HCT116 (cell line): ENCODE results near the gene CHAF1B. TPM values are rescaled to one million over a fixed set of nuclear protein-coding genes. Genes with fewer than 3 reads are reported as not detected.

Experiments used
- ATAC-seq: fragments of 200-7000 bp; cut with Tn5 transposase; 2 replicates; pipeline ENCODE4 v1.9.1; 2020; ENCODE audit warnings: mild to moderate bottlenecking, moderate library complexity
- BruUV-seq: library from RNA; stranded (reverse); fragments of 400-500 nt; replicated peaks from 2 replicates; lab custom pipeline; 2021; lab: Mats Ljungman, UMichigan
- CTCF ChIA-PET: fragments of 300-600 bp; sonication (Branson Sonifier 250); formaldehyde crosslinking; loops from one replicate; lab custom pipeline; 2021; ENCODE audit warnings: antibody characterized with exemption; lab: Charles Lee
- POLR2A ChIA-PET: fragments of 300-600, 350-600 bp; sonication (Branson Sonifier 250); formaldehyde crosslinking; loops from one replicate; lab custom pipeline; 2021; ENCODE audit warnings: antibody characterized with exemption; lab: Charles Lee
- RAD21 ChIA-PET, 2 experiments: fragments of 300-600 bp; sonication (Branson Sonifier 250); formaldehyde crosslinking; loops; one replicate each; lab custom pipeline; 2023; ENCODE audit warnings: low total read pairs in 2 of 2; ENCODE audit not compliant: uncharacterized antibody in 2 of 2, unreplicated experiment in 2 of 2, low non-redundant PET in 1 of 2; lab: Charles Lee
- DNase-seq: peaks from one replicate; pipeline ENCODE4 v3.0.0-alpha.2; 2010; ENCODE audit warnings: low read depth, low spot score
- H2AFZ ChIP-seq: fragments of 200-600 bp; shearing (Covaris generic), sonication (generic); 2 replicates; pipeline ENCODE4 v1.6.1; 2017; ENCODE audit warnings: low read depth, mixed run types, mixed read lengths, antibody characterized with exemption, low read length; ENCODE audit not compliant: poor library complexity, severe bottlenecking
- H3K27ac ChIP-seq: 2 replicates; pipeline ENCODE4 v1.5.1; 2012; ENCODE audit warnings: low read depth, low read length
- H3K27me3 ChIP-seq: fragments of 200-600 bp; sonication (generic); 2 replicates; pipeline ENCODE4 v1.6.1; 2016; ENCODE audit warnings: mixed run types, low read length, mixed read lengths; ENCODE audit not compliant: insufficient read depth
- H3K36me3 ChIP-seq, 2 experiments: fragments of 200-500 bp in 1 of 2; fragments of 200-600 bp in 1 of 2; sonication (Bioruptor generic) in 1 of 2; sonication (generic) in 1 of 2; 2 replicates each; pipeline versions ENCODE4 v1.5.1 to v1.6.1; 2014 to 2016; ENCODE audit warnings: low read length in 2 of 2, inconsistent platforms in 1 of 2, mixed read lengths in 1 of 2, mixed run types in 1 of 2; ENCODE audit not compliant: insufficient read depth in 2 of 2, control insufficient read depth in 1 of 2
- H3K4me1 ChIP-seq, 2 experiments: fragments of 200-600 bp in 1 of 2; sonication (generic) in 1 of 2; 2 replicates each; pipeline versions ENCODE4 v1.5.1 to v1.6.1; 2012 to 2017; ENCODE audit warnings: low read length in 2 of 2, inconsistent platforms in 1 of 2, mild to moderate bottlenecking in 1 of 2, mixed read lengths in 1 of 2, mixed run types in 1 of 2, moderate library complexity in 1 of 2; ENCODE audit not compliant: insufficient read depth in 2 of 2, control insufficient read depth in 1 of 2
- H3K4me2 ChIP-seq: fragments of 200-600 bp; sonication (generic); 2 replicates; pipeline ENCODE4 v1.6.1; 2017; ENCODE audit warnings: mixed run types, low read length, mixed read lengths
- H3K4me3 ChIP-seq, 2 experiments: fragments of 200-600 bp in 1 of 2; sonication (generic) in 1 of 2; replicated peaks in 1 of 2; 2 replicates each; pipeline ENCODE4 v1.5.1; 2011 to 2016; ENCODE audit warnings: low read length in 2 of 2, control low read depth in 1 of 2, low read depth in 1 of 2, mild to moderate bottlenecking in 1 of 2, mixed read lengths in 1 of 2, mixed run types in 1 of 2
- H3K79me2 ChIP-seq: fragments of 200-600 bp; sonication (generic); 2 replicates; pipeline ENCODE4 v1.6.1; 2017; ENCODE audit warnings: mild to moderate bottlenecking, mixed run types, low read length, moderate library complexity, mixed read lengths; ENCODE audit not compliant: insufficient read depth
- H3K9ac ChIP-seq: fragments of 200-600 bp; sonication (generic); 2 replicates; pipeline ENCODE4 v1.6.1; 2016; ENCODE audit warnings: low read length, mixed read lengths
- H3K9me2 ChIP-seq: fragments of 200-600 bp; sonication (generic), shearing (Covaris generic); 2 replicates; pipeline ENCODE4 v1.6.1; 2017; ENCODE audit warnings: mixed run types, mild to moderate bottlenecking, moderate library complexity; ENCODE audit not compliant: insufficient read depth
- H3K9me3 ChIP-seq, 2 experiments: fragments of 200-500 bp in 1 of 2; fragments of 200-600 bp in 1 of 2; sonication (Bioruptor generic) in 1 of 2; sonication (generic) in 1 of 2; 2 replicates each; pipeline ENCODE4 v1.6.1; 2014 to 2017; ENCODE audit warnings: low read length in 2 of 2, mixed read lengths in 2 of 2, inconsistent platforms in 1 of 2, low read depth in 1 of 2, mild to moderate bottlenecking in 1 of 2, mixed run types in 1 of 2, moderate library complexity in 1 of 2; ENCODE audit not compliant: control insufficient read depth in 1 of 2, insufficient read depth in 1 of 2
- H4K20me1 ChIP-seq: fragments of 200-600 bp; sonication (generic), shearing (Covaris generic); 2 replicates; pipeline ENCODE4 v1.6.1; 2017; ENCODE audit warnings: mixed run types, mild to moderate bottlenecking, moderate library complexity; ENCODE audit not compliant: insufficient read depth
- ATF3 ChIP-seq: IDR thresholded peaks from 2 replicates; pipeline ENCODE4 v1.6.1; 2012
- CBX3 ChIP-seq: IDR thresholded peaks from 2 replicates; pipeline ENCODE4 v1.6.1; 2012; ENCODE audit warnings: low read depth
- CEBPB ChIP-seq: IDR thresholded peaks from 2 replicates; pipeline ENCODE4 v1.6.1; 2012; ENCODE audit warnings: low read depth
- CTCF ChIP-seq, 3 experiments: fragments of 200-600 bp in 1 of 3; sonication (generic) in 1 of 3; IDR thresholded peaks in 2 of 3; conservative IDR thresholded peaks in 1 of 3; 2 replicates each; pipeline ENCODE4 v1.5.1; 2012 to 2017; ENCODE audit warnings: low read depth in 2 of 3, low read length in 2 of 3, antibody characterized with exemption in 1 of 3, borderline replicate concordance in 1 of 3, control low read depth in 1 of 3, mild to moderate bottlenecking in 1 of 3, mixed read lengths in 1 of 3, mixed run types in 1 of 3, moderate library complexity in 1 of 3; ENCODE audit not compliant: insufficient read depth in 1 of 3
- EGR1 ChIP-seq: IDR thresholded peaks from 2 replicates; pipeline ENCODE4 v1.6.1; 2012; ENCODE audit warnings: low read depth
- JUND ChIP-seq: IDR thresholded peaks from 2 replicates; pipeline ENCODE4 v1.6.1; 2012
- MAX ChIP-seq: IDR thresholded peaks from 2 replicates; pipeline ENCODE4 v1.6.1; 2012
- POLR2A ChIP-seq: IDR thresholded peaks from 2 replicates; pipeline ENCODE4 v1.7.0; 2011; ENCODE audit warnings: borderline replicate concordance; ENCODE audit not compliant: insufficient read depth, insufficient read length; ENCODE audit errors: extremely low read depth
- POLR2AphosphoS5 ChIP-seq: IDR thresholded peaks from 2 replicates; pipeline ENCODE4 v1.6.1; 2011; ENCODE audit warnings: mild to moderate bottlenecking, low read depth, low read length, moderate library complexity
- RAD21 ChIP-seq: IDR thresholded peaks from 2 replicates; pipeline ENCODE4 v1.6.1; 2012; ENCODE audit warnings: low read depth, mild to moderate bottlenecking
- REST ChIP-seq: IDR thresholded peaks from 2 replicates; pipeline ENCODE4 v1.6.1; 2012; ENCODE audit warnings: low read depth
- SRF ChIP-seq: IDR thresholded peaks from 2 replicates; pipeline ENCODE4 v1.6.1; 2012; ENCODE audit warnings: low read depth
- YY1 ChIP-seq: IDR thresholded peaks from 2 replicates; pipeline ENCODE4 v1.6.1; 2011; ENCODE audit warnings: low read length, low read depth, moderate library complexity, mild to moderate bottlenecking; ENCODE audit not compliant: insufficient replicate concordance; ENCODE audit errors: extremely low read depth
- ZFX ChIP-seq: fragments of 450-650 bp; IDR thresholded peaks from 2 replicates; pipeline ENCODE4 v1.6.1; 2017
- ZNF274 ChIP-seq: fragments of 200-500 bp; sonication (Bioruptor generic); IDR thresholded peaks from 2 replicates; pipeline ENCODE4 v1.6.1; 2014; ENCODE audit warnings: mild to moderate bottlenecking, low read depth, low read length, inconsistent platforms
- intact Hi-C: fragments of 100-400 bp; cut with micrococcal nuclease; formaldehyde crosslinking; loops from 2 replicates; pipeline ENCODE4 v1.10.0; 2022
- total RNA-seq: library from RNA; stranded (reverse); gene quantifications from one replicate; pipeline ENCODE4 v1.2.1, GENCODE V29; 2021; ENCODE audit not compliant: unreplicated experiment

Gene CHAF1B
- total RNA-seq, 1 experiment from 2014 or later, result 26.1 TPM

GRCh38 chr21:36427502-36427901 lies 42.3 kb downstream of the CHAF1B start:
- TF ChIP-seq POLR2A (no peak), POLR2AphosphoS5 (no peak), MAX (no peak), CBX3 (no peak), CEBPB (no peak), RAD21 (no peak), REST (no peak), EGR1 (no peak), SRF (no peak), ZNF274 (no peak), CTCF (IDR thresholded peaks at IDR 0.05 in 2 of 3, conservative IDR thresholded peaks at IDR 0.05 in 1 of 3; ENCODE audit: borderline replicate concordance in 1 of 3, insufficient read depth in 1 of 3, low read depth in 2 of 3, low read length in 2 of 3) (no peak), ATF3 (no peak), YY1 (no peak), ZFX (no peak), JUND (no peak)
- TF ChIP-seq, all 23 proteins: peak for 0
- no peak overlapping the region for H2AFZ ChIP-seq
- H3K4me1 ChIP-seq, result peaks cover 18 to 30% of the 10 kb centered on the region in 2 experiments
- ChIA-PET RAD21 (no interaction called here), POLR2A (interaction anchor here (0.9 kb wide), 1 partner anchor 24 kb away, joined by 4 read pairs; no protein-coding TSS in a partner anchor), CTCF (no interaction called here)
- H3K27me3 ChIP-seq, result no peaks in the 10 kb centered on the region
- H3K9me2 ChIP-seq, result no peaks in the 10 kb centered on the region
- ATAC-seq (no peak), DNase-seq (no peak)
- BruUV-seq, result no TSS peak
- intact Hi-C loops, result no loop called here
- H4K20me1 ChIP-seq, result no peaks in the 10 kb centered on the region
- H3K4me3 ChIP-seq, result no peak overlapping the region
- H3K79me2 ChIP-seq, result no peaks in the 10 kb centered on the region
- no peak overlapping the region for H3K9ac ChIP-seq
- no peaks in the 10 kb centered on the region for H3K36me3 ChIP-seq
- H3K27ac ChIP-seq, result no peak overlapping the region
- H3K4me2 ChIP-seq, result no peak overlapping the region
- H3K9me3 ChIP-seq, result no peaks in the 10 kb centered on the region
